AG09319 (cell line): Measurements from ENCODE around the gene LSS.
A peak's percentile ranks its signal among the peaks of the same experiment; 100 is the strongest.

ENCODE experiments used
- DNase-seq: peaks from one replicate; pipeline ENCODE4 v3.0.0-alpha.2; 2010; ENCODE audit warnings: low read depth; ENCODE audit errors: extremely low read depth
- TF ChIP-seq, protein P1 (sequence below): IDR thresholded peaks from 2 replicates; pipeline ENCODE4 v1.5.1; 2011; ENCODE audit warnings: low read depth, mild to moderate bottlenecking, inconsistent platforms, low read length, moderate library complexity

The LSS gene

DNA sequence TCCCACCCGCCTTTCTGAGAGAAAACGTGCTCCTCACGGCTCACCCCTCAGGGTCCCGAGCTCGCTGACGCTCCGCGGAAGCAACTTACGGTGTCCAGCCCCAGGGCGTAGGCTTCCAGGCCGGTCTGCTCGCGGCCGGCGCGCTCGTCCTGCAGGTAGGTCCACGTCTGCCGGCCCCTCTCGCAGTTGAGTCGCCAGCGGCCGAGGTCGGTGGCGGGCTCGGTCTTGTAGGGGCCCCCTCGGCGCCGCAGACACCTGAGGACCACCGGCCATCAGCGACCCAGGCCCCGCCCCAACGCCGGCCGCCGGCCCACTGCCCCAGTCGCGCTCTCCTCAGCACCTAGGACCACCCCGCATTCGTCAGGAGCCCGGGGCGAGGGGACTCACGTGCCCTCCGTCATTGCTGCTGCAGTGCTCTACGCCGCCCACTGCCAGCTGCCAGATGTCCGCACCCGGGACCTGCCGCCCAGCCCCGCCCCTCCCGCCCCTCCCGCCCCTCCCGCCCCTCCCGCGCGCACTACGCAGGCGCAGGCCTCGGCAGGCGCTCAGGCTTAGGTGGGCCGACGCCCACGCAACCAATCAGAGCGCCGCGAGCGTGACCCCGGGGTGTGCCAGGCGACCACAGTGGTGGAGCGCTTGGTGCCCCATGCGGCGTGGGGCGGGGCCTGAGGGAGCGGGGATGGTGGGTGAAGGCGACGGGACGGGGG lies at the start of gene LSS:
Gene LSS, minus strand, starts transcription at position 430 of the 707 bp plus-strand sequence. Its CDS starts 29 bp downstream, at position 401.
- TF ChIP-seq, protein P1, sequence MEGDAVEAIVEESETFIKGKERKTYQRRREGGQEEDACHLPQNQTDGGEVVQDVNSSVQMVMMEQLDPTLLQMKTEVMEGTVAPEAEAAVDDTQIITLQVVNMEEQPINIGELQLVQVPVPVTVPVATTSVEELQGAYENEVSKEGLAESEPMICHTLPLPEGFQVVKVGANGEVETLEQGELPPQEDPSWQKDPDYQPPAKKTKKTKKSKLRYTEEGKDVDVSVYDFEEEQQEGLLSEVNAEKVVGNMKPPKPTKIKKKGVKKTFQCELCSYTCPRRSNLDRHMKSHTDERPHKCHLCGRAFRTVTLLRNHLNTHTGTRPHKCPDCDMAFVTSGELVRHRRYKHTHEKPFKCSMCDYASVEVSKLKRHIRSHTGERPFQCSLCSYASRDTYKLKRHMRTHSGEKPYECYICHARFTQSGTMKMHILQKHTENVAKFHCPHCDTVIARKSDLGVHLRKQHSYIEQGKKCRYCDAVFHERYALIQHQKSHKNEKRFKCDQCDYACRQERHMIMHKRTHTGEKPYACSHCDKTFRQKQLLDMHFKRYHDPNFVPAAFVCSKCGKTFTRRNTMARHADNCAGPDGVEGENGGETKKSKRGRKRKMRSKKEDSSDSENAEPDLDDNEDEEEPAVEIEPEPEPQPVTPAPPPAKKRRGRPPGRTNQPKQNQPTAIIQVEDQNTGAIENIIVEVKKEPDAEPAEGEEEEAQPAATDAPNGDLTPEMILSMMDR = no peak
- peak; percentile 97 for DNase-seq

DNA sequence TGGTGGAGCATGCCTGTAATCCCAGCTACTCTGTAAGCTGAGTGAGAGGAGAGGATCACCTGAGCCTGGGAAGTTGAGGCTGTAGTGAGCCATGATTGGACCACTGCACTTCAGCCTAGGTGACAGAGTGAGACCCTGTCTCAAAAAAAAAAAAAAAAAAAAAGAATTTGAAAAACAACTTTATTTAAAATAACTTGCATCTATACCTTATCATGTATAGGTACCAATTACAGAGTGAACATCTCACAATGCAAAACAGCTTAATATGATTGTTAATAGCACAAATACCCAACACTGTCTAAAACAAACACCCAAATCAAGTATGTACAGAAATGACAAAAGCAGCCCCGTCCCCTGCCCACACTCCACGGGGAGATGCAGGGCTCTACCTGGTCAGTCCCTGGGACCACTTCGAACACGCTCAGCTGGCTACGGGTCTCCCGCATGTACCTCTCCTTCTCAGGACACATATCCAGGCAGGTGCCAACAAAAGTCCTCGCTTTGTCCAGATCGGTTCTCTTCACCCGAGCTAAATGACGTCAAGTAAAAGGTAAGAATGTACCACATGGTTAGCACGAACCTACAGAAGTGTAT lies 46.3 kb upstream of the LSS start:
- TF ChIP-seq, protein P1 = no peak
- DNase-seq = no peak

DNA sequence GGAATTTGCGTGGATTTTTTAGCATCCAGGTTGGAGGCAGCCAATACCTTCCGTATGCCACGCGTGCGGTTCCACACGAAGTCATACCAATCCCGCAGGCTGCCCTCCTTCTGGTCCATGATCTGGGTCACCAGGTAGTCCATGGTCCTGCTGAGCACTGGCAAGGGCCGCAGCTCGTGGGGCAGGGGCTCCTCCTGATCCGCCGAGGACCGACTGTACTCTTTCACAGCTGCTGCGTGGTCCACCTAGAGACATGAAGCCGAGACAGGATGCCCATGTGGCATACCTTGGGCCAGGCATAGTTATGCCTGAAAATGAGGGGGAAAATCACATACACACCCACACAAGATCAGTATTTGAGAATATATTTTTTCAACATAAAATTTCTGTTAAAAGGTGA lies 44.8 kb upstream of the LSS start:
- TF ChIP-seq, protein P1 = no peak
- no peak for DNase-seq

DNA sequence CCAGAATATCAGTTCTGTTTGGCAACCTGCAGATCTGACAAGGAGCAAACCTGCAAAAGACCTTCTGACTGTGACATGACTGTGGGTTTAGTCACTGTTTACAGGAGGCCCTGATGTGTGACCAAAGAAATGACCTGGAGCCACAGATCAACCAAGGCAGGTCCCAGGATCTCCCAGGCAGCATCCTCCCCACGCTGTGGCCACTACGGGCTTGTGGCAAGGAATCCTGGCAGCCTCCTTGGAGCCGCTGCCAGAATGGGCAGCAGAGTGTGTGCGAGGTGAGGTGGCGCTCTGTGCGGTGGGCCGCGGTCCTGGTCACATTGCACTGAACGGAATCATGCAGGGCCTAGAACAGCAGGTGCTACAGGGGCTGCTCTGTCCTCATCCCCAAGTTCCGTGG lies 40.9 kb upstream of the LSS start:
- TF ChIP-seq, protein P1 = no peak
- DNase-seq = no peak

DNA sequence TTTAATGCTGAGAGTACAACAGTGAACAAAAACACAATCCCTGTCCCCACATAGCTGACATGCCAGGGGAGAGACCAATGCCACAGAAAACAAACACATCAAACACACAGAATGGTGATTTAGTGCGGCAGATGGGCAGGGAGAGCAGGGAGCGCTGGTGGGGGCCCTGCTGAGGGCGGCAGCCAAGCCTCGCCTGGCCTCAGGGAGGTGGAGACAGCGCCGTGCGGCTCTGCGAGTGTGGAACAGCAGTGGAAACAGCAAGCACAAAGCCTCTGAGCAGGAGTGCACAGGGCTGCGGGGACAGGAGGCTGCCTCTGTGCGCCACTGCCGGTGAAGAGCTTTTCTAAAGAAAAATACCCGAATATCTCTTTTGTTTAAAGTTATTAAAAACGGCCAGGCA lies 39.8 kb upstream of the LSS start:
- DNase-seq = no peak
- TF ChIP-seq, protein P1 = no peak

DNA sequence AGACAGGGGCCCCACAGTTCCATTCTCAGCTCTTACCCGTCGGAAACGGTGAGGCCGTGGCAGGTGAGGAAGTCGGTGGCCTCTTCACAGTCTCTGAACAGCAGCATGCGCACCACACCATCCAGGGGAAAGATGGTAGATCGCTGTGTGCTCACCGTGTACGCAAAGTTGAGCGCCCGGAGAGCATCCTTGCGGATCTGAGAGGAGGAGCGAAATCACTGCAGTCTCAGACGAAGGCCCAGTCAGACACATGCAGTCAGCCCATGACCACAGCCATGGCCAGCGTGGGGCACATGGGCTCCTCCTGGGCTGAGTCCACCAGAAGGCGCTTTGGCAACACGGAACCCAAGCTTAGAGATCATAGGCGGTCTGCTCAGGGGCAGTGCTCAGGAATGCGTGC lies 38.4 kb upstream of the LSS start:
- no peak for DNase-seq
- TF ChIP-seq, protein P1 = no peak

DNA sequence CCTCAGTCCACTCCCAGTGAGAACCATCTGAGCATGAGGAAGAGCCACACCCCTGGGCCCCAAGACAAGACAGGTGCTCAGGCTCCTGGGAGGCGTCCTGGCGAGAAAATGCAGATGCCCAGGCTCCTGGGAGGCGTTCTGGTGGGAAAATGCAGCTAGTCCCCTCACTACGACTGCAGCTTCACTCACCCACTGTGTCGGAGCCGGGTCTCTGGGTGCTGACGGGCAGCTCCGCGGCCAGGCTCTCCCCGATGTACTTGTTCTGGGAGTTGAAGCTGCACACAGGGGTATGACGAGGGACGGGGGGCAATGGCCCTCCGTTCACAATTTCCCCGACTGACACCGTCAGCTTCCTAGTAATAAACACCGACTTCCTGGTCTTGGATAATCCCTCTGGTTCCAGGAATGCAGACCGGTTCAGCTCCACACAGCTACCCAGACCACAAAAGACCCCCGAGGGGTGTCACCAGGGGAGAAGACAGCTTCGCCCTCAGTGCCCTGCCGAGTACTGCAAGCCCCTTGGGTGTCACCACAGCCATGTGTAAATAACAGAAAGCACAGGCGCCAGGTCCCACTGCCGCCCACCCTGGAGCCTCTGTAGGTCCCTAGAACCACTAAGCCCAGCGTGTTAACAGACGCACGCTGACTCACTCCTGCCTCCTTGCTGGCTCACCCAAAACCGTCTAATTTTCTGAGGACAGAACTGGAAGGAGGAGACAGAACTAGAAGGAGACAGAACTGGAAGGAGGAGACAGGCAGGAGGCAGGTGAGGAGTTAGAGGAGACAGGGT lies 37.4 kb upstream of the LSS start:
- DNase-seq = no peak

More for the DNA sequence above, 37.4 kb upstream of the LSS start:
- TF ChIP-seq, protein P1 = no peak
